Effector CD4-positive, alpha-beta T cell (primary cell): ENCODE measurements around the gene NOPCHAP1.
A peak's percentile ranks its signal among the peaks of the same experiment; 100 is the strongest.
"Not testable (repeated sequence)": the region's sequence is repeated elsewhere in the genome, so short reads cannot be mapped to it uniquely, and the experiment has no call there.

Experiments
- DNase-seq: peaks from one replicate; pipeline ENCODE4 v3.0.0-alpha.2; 2020
- total RNA-seq: gene quantifications from one replicate; lab custom pipeline; 2026; lab: John Stamatoyannopoulos, UW

NOPCHAP1 gene, protein sequence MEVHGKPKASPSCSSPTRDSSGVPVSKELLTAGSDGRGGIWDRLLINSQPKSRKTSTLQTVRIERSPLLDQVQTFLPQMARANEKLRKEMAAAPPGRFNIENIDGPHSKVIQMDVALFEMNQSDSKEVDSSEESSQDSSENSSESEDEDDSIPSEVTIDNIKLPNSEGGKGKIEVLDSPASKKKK
- total RNA-seq, result 9.4 reads per million, percentile 30 among the genes with 10 or more reads in this experiment

DNA sequence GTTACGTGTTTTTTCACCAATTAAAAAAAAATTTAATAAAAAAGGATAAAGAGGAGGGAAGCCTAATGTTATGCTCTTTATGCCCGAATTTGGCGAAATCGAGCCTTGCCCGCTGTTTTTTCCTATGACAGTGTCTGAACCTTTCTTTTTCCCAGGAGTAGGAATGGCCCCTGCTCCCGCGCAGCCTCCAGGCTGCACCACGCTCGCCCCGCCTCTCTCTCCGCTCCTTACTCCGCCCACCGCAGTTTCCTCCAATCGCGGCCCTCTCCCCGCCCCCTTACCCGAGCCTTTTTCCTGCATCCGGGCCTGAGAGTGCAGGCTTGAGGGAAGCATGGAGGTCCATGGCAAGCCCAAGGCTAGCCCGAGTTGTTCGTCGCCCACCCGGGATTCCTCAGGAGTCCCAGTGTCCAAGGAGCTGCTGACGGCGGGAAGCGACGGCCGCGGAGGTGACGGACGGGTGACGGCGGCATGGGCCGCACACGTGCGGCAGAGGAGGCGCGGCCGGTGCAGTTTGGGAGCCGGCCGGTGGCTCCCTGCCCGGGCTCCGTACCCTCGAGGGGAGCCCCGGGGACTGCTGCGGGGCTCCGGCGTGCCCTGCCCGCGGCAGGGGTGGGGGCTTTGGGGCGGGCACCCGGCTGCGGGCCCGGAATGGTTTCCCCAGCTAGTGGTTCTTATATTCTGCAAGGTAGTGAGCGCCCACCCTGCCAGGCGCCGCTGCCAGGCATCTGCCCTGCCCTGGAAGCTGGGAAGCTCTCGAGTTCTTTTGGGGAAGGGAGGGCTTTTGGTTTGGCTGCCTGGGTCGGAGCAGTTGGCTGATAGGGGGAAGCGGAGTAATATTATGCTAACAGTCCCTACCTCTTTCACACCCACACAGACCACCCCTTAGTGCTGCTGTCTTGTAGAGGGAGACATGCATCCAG is at the start of gene NOPCHAP1:
Gene NOPCHAP1, plus strand, starts transcription at position 295 of the 920 bp plus-strand sequence. Its CDS starts 37 bp downstream, at position 332.
- DNase-seq, result peak; percentile 81

DNA sequence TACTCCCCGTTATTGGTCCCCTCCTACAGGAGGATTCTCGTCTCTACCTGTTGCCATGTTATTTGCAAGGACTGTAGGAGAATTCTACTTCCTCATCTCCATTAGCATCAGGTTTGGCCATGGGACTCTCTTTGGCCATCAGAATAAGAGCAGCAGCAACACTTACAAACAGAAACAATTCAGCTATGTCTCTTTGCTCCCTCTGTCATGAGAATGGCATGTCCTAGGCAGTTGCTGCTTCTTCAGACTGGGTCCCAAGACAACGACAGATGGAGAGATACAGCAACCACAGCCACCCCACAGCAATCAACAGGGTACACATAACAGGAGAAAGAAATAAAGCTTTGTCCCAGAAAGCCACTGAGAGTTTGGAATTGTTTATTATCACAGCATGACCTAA is 47.7 kb upstream of the NOPCHAP1 start:
- no peak for DNase-seq

DNA sequence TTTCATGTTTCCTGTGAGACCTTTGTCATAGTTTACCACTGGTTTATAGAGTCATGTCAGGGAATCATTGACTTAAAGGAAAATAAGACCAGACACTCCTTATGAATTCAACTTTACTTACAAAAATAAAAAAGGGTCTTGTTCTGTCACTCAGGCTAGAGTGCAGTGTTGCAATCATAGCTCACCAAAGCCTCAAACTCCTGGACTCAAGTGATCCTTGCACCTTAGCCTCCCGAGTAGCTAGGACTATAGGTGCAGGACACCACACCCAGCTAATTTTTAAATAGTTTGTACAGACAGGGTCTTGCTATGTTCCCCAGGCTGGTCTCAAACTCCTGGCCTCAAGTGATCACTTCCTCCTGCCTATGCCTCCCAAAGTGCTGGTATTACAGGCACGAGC is 47.0 kb upstream of the NOPCHAP1 start:
- no peak for DNase-seq

DNA sequence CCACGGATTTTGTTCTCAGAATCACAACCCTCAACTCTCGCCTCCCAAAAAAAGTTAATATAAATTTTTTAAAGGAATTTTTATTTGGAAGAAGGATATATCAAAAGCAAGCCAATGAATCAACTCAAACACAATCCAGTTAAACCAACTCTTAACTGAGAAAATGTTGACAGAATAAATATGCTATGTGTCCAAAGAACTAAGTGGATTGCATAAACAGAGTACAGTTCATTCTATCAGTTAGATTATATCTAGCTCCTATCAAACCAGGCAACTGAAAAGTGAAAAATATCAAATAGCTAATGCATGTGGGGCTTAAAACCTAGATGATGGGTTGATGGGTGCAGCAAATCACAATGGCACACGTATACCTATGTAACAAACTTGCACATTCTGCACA is 44.7 kb upstream of the NOPCHAP1 start:
- DNase-seq, result no peak

DNA sequence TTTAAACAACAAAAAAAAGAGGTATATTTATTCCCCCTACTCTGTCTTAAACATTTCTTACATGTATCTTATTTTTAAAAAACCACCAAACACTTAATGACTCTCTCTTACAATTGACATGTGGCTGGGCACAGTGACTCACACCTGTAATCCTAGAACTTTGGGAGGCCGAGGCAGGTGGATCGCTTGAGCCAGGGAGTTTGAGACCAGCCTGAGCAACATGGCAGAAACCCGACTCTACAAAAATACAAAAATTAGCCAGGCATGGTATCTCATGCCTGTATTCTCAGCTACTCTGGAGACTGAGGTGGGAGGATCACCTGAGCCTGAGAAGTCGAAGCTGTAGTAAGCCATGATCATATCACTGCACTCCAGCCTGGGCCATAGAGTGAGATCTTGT is 44.0 kb upstream of the NOPCHAP1 start:
- no peak for DNase-seq

DNA sequence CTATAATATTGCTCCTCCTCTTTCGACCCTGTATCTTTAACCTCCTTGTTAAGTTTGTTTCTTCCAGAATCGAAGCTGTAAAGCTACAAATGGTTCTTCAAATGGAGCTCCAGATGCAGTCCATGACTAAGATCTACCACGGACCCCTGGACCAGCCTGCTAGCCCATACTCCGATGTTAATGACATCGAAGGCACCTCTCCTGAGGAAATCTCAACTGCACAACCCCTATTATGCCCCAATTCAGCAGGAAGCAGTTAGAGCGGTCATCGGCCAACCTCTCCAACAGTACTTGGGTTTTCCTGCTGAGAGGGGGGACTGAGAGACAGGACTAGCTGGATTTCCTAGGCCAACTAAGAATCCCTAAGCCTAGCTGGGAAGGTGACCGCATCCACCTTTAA is 42.7 kb upstream of the NOPCHAP1 start:
- not testable (repeated sequence) for DNase-seq

DNA sequence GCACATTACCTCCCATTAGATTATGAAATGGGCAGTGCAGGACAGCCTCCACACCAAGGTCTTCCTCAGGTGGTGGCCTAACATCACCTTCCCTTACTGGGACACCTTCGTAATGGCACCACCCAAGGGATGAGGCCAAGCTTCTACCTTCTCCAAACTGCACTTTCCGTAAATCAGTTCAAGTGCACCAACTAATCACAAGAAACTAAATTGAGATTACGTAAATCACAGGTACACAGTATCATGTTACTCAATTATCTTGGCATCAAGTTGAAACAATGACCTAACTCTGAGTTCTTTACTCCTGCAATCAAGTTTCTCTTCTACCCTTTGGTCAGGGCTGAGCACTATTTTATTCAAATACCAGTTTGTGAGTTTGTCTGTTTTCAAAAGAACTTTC is 41.9 kb upstream of the NOPCHAP1 start:
- DNase-seq, result no peak

DNA sequence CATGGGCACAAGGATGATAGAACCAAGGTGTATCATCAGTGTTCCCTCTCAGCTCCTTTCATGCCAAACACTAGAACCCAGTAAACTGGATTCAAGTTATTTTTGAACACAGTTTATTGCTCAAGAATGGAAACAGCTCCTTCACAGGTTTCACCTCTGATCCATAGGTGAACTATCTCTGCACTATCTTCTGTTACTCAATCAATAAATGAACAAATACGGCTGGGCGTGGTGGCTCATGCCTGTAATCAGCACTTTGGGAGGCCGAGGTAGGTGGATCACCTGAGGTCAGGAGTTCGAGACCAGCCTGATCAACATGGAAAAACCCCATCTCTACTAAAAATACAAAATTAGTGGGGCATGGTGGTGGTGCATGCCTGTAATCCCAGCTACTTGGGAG is 37.4 kb upstream of the NOPCHAP1 start:
- not testable (repeated sequence) for DNase-seq

DNA sequence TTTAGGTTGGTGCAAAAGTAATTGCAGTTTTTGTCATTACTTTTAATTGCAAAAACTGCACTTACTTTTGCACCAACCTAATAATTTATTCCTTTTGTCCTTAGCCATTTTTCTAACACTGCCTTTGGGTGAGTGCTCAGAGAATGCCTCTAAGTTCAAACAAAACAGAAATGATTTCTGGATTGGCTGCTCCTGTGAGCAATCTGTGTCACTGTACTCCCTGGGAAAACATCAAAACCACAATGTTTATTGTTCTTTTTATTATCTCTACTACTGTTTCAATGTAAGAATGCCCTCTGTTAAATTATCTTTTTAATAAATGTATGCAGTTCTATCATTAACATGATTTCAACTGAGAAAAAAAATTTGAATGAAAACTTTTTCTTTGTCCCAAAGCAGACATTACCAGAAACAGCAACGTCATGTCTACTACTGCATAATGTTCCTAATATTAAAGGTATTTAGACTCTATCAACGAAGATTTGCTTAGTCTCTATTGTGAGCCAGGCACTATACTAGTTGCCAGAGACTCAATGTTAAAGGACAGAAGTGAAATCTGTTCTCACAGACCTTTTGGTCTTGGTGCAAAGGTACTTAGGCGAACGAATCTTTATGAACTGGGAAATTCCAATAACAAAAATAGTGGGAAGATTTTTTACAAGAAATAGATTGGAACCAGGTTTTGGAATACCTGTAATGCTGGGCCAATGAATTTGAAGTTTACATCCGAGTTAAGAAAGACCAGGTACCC is 34.2 kb upstream of the NOPCHAP1 start:
- DNase-seq, result no peak

DNA sequence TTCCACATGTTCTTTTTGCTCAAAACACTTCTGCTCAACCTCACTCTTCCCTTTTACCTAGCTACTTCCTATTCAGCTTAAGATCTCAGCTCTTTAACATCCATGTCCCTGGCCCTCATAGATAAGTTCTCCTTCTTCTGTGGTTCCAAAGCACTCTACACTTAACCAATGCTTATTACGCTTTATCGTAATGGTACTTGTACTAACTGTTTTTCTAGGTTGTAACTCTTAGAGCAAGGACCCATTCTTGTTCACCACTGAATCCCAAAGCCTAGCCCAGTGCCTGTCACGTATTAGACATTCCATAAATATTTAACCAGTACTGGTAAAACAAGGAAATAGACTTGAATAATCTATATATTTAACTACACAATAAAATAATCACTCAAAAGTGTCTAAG is 33.3 kb upstream of the NOPCHAP1 start:
- no peak for DNase-seq

DNA sequence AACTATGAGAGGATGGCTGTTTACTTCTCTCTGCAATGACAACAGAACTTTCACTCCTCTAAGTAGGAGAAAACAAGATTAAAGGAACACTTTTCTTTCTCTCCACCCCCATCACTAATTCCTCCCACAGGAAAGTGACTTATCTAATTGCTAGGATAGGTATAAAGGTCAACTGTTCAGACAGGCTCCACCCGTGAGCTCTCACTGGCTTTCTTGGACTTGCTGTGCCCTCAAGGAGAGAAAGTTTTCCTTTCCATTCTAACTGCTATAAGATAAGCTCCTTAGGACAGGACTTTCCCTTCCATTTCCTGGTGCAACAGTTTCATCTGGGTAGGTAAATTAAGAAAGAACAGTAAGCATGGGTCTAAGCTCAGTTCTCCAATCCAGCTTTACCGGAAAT is 32.8 kb upstream of the NOPCHAP1 start:
- no peak for DNase-seq

DNA sequence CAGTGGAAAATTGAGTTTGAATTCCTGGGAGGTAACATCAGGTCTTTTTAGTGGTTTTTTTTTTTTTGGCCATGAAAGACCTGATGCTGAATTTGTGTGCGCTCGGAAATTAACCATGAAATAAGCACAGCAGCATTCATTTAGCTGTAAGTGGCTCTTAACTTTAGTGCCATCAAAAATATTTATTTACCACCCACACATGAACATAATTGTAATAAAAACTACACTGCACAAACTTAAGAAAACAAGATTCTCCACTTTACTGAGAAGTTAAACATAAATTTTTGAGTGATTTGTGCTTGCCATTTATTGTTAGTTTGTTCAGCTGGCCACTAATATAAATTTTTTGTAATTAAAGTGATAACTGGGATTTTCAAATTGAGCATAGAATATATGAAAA is 30.4 kb upstream of the NOPCHAP1 start:
- DNase-seq, result no peak

DNA sequence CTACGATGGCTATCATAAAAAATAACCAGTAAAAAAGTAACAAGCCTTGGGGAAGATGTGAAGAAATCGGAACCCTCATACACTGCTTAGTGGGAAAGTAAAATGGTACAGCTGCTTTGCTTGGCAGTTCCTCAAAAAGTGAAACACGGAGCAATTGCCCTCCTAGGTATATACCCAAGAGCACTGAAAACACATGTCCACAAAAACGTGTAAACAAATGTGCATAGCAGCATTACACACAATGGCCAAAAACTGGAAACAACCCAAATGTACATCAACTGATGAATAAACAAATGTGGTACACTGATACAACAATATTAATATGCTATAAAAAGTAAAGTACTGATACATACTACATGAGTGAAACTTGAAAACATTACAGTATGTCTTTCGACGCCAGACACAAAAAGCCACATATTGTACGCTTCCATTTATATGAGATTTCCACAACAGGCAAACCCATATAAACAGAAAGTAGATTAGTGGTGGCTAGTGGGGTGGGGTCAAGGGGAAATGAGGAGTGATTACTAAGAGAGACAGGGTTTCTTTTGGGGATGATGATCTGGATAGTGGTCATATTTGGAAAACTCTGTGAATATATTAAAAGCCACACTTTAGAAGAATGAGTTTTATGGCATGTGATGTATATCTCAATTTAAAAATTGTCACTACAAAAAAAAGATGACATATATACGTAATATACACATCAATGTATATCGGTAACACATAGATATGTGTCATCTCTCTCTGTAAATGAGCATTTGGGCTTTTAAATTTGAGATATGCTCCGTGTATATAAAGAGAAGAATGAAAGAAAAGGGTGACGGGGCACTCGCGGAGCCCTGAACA is 29.0 kb upstream of the NOPCHAP1 start:
- DNase-seq, result no peak

DNA sequence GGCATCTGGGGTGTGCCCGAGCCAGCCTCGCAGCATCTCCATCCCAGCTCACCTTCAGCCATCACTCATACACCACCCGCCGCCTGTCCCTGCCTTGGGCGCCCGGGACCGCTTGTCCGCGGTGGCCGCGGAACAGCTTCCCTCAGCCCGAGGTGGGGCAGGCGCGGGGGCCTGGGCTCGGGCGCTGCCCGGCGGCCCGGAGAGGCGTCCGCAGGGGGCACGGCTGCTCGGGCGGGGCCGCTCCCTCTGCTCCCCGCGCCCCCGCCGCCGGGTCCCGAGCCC is 28.5 kb upstream of the NOPCHAP1 start:
- DNase-seq, result peak; percentile 19

DNA sequence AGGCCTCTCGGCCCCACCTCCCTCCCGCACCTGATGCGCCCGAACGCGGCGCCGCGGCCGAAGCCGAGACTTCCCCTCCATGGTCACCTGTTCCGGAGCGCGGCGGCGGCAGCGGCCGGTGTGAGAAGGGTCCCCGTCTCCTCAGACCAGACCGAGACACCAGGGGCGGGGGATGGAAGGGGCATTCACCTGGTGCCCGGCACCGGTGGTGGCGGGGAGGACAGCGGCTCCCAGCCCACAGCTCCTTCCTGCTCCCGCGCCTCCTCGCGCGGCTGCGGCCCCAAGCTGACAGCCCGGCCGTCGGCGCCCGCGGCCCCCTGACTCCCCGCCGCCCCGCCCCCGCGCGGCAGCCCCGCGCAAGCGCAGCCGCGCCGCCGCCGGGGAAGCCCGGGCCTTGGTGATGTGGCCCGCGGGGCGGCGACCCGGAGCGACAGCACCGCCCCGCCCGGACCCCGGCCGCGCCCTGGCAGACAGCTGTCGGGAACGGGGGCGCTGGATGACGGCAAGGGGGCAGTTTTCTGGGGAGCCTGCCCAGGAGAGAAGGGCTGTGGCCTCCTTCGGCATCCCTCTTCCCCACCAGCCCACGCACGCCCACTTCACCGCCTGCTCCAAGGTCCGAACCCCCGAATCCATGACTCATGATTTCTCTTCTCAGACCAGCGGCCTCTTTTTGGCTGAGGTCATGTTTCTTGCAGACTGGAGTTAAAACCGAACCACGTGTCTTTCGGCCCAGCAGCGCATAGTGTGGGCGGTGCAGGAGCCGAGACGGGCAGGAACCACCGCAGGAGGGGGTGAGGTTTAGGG is 27.9 kb upstream of the NOPCHAP1 start, which contains the start of gene SLC41A2:
Gene SLC41A2, minus strand, starts transcription at position 290 of the 804 bp plus-strand sequence. CDS start 29,763 bp downstream, outside the sequence.
- peak; percentile 69 for DNase-seq

DNA sequence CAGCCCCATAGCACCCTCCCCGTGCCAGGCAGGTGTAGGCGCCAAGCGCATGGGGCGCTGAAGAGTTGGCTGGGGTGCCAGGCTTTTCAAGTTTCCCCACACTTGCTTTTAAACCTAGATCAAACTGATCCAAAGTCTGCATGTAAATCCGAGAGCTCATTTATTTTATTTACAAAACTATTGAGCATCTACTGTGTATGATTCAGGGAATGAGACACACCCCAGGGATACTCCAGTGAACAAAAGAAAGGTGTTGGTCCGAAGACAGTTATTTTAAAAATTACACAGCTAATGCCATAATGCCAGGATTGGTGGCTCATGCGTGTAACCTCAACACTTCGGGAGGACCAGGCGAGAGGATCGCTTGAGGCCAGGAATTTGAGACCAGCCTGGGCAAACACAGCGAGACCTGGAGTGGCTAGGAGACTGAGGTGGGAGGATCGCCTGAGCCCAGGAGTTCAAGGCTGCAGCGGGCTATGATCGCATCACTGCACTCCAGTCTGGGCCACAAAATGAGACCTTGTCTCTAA is 27.2 kb upstream of the NOPCHAP1 start:
- no peak for DNase-seq

DNA sequence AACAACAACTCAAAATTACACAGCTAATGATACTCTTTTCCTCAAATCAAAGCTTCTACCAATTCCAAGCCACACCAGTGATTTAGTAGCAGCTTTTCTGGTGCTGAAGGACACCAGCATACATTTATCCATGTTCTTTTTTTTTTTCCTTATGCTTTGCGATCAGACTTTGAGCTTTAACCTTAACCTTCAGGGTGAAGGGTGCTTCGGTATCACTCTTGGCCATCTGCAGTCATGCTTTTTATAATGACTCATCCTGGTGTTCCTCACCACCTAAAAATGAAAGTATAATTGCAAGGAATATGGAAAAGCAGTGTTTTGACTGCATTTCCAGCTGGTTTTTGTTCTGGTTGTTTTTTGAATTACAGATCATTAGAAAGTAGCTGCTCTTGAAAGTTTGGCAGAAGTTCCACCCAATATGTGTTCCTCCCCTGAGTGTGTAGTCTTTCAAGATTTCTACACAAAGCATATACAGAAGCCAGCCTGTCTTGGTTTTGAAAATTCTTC is 26.7 kb upstream of the NOPCHAP1 start:
- DNase-seq, result no peak

DNA sequence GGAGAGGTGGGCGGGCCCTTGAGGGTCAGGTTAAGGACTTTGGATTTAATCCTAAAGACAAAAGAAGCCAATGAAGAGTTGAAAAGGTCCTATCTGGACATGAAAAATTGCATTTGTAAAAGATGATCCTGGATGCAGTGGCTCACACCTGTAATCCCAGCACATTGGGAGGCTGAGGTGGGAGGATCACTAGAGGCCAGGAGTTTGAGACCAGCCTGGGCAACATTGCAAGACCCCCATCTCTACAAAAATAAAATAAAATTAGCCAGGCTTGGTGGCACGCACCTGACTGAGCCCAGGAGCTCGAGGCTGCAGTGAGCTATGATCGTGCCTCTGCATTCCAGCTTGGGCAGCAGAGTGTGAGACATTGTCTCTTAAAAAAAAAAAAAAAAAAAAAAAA is 25.7 kb upstream of the NOPCHAP1 start:
- no peak for DNase-seq

DNA sequence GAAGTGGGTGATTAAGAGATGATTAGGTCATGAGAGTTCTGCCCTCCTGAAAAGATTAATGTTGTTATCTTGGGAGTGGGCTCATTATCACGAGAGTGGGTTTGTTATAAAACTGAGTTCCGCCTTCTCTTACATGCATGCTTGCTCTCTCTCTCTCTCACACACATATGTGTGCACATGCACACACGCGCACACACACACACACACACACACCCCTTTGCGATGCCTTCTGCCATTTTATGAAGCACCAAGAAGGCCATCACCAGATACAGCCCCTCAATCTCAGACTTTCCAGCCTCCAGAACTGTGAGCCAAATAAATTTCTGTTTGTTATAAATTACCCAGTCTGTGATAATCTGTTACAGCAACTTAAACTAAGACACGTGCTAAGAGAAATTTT is 22.4 kb upstream of the NOPCHAP1 start:
- DNase-seq, result no peak

DNA sequence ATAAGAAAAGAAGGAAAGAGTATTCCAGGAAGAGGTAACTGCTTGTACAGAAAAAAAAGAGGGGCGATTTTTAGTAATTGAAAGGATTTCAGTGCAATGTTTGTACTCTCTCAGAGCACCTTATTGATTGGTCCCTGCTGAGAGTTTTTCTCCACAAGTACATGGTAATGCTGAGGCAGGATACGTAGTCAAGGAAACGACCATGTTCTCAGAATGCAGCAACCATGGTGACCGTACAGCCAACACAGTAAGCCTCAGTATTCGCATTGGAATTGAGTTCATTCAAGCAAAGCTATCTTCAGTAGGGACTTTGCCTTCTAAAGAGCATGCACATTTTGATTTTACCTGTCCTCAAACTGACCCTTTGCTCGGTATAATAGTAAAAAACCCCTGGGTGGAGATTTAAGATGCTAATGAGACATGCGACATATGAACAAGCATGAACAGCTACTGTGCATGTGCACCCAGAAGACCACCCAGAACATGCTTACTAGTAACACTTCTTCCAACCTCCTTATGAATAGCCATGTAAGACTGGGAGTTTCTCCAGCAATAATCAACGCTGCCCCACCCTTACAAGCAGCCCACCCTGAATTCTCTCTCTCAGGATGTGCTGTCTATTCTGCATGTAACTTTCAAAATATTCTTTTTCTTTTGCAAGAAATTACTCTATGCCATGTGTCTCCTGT is 21.8 kb upstream of the NOPCHAP1 start:
- DNase-seq, result no peak

DNA sequence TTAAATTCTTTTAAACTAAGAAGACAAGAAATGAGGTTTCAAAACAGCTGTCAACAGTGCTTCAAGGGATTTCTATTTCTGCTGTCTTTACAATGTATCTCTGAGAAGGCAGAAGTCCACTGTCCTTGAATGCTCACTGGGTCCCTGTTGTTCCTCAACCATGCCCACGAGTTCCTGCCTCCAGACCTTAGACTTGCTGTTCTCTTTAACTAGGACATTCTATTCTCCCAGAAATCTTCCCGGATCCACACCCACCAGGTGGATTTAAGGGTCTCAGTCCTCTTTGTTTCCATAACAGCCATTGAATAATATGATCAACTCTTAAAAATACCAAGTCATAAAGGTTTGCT is 21.3 kb upstream of the NOPCHAP1 start:
- no peak for DNase-seq
